Activated CD4-positive, alpha-beta T cell treated with anti-CD3 and anti-CD28 coated beads, Interleukin-2, amount 50 U/mL, for 16 hours (primary cell): ENCODE data around the gene ARMH3.

Experiments used
- DNase-seq: peaks from one replicate; pipeline ENCODE4 v3.0.0-alpha.2; 2020

The ARMH3 gene

GRCh38 chr10:101974091-101974971 lies 81.6 kb downstream of the ARMH3 start:
- DNase-seq: no peak

DNA sequence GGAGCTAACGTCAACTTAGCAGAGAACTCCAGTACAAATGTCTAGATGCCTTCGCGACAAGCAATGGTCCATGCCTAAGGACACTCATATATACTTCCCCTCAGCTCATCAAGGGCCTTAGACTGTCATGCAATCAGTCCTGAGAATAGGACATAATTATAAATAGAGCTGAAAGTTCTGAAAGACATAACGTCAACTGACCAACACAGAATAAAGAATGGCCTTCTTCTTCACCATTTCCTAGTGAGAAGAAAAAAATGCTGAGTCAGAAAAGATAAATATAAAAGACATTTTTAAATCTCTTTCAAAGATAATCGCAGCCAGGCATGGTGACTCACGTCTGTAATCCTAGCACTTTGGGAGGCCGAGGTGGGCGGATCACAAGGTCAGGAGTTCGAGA lies 83.2 kb downstream of the ARMH3 start:
- no peak for DNase-seq

- no peak for DNase-seq
These were observed 86.5 kb downstream of the ARMH3 start for GRCh38 chr10:101969412-101969922.

GRCh38 chr10:101968940-101969321 lies 87.0 kb downstream of the ARMH3 start:
- DNase-seq: no peak

DNA sequence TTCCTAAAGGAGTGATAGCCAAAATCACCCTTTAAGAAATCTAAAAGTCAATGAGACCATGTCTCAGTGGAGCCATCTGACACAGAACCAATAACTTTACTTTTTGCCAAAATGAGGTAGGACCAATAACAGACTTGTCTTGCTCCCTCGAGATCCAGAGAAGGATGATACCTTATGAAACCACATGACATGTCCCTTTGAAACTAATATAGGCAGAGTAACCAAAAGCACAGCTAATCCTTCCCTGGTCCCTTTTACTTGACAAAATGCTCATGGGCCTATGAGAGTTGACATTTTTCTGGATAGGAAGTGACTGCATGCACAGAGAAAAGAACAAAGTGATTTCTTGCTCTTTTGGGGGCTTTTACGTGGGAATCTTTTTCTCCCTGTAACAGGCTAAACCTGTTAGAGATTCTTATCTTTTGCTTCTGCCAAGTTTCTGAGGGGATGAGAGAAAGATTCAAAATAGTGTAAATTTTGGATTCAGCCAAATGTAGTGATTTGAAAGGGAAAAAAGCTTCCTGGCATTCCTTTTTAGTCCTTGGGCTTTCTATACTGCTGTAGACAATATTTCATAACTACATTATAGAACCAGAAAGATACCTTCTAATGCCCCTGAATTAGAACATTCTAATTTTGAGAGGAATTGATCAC lies 87.6 kb downstream of the ARMH3 start:
- DNase-seq: no peak

- DNase-seq: no peak
These were observed 88.3 kb downstream of the ARMH3 start for GRCh38 chr10:101967713-101968112.

GRCh38 chr10:101967119-101967518 lies 88.9 kb downstream of the ARMH3 start:
- no peak for DNase-seq

DNA sequence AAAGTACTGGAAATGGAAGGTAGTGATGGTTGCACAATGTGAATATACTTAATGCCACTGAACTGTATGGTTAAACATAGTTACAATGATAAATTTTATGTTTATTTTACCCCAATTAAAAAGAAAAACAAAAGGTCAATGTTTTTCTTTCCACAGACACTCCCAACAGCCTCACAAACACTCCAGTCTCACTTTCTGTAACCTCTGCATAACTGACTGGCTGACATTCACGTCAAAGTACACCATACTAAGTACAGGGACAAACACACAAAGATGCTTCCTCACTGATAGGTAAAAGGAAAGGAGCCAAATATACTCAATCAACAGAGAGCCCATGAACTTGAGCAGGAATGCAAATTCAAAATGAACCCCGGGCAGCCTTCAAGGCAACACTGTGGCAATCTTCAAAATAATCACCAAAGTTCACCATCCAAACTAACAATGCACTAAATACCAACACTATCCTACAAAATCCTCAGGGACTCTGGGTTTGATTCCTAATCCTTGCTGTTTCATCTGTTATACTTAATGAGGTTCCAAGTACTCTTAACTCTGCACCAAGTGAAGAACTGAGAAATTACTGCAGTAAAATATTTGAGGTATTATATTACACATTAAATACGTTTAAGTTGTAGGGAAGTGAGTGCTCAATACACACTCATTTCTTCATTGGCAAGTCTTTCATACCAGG lies 90.8 kb downstream of the ARMH3 start:
- DNase-seq: no peak

DNA sequence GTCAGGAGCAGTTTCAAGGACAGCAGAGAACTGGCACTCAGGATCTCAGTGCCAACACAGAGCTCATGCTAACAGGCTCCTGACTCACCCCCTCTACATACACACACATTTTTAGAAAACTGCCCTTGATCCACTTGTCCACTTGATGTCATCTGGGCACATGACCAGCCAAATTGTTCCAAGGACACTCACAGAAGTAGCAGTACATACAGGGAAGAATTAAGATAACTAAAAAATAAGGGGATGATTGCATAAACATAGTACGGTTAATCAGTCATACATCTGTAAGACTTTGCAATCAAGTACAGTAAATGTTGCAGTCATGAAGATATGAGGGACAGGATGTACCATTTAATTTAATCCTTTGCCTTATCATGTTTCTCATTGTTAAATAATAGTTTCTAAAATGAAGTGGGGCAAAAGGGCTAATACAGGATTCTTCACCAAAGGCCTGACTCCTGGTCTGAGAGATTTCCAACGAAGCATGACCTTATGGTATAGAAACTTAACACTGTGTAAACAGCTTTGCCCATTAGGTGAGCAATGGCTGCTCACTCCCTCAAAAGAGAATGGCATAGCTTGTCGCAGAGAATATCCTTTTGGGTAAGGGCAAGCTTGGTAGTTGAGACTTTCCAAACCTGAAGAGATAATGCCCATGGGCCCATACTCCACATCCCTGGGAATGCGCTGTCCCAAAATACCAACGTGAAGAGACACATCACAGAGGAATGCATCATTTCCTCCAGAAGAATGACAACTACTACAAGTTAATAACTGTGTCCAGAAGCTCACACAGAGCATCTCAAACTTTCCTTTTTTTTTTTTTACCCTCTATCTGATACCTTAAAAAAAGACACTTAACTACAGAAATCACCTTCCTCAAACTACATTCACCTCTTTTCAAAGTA lies 94.1 kb downstream of the ARMH3 start:
- no peak for DNase-seq

GRCh38 chr10:101960879-101961395 lies 95.0 kb downstream of the ARMH3 start:
- no peak for DNase-seq

DNA sequence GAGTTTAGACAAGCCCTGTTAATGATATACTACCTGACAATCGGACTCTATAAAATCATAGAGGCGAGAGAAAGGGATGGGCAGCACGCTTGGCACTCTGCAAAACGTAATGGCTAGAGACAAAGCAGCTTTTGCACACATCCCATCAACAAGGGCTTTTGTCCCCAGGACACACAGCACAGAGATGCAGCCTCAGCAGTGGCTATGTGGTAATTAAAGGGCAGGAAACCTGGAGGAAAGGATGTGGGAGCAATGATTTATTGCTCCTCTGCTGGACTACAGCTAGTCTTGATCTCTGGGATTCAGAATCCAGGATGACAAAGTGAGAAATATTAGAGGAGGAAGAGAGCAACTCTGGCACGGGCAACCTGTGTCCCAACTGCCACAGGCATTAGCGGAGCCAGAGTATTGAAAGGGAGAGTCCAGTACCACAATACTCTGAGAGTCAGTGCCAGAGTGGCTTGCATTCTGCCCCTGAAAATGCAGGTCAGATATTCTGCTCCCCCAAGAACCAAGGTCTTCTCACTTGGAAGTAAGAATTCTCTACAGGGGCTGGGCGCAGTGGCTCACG lies 96.5 kb downstream of the ARMH3 start:
- DNase-seq: no peak

- no peak for DNase-seq
These were observed 97.3 kb downstream of the ARMH3 start for GRCh38 chr10:101958691-101959090.

GRCh38 chr10:101956898-101957297 lies 99.1 kb downstream of the ARMH3 start:
- DNase-seq: no peak

- DNase-seq: no peak
These were observed 99.9 kb downstream of the ARMH3 start for GRCh38 chr10:101956117-101956516.

- DNase-seq: no peak
These were observed 103.8 kb downstream of the ARMH3 start for GRCh38 chr10:101952191-101952590.

DNA sequence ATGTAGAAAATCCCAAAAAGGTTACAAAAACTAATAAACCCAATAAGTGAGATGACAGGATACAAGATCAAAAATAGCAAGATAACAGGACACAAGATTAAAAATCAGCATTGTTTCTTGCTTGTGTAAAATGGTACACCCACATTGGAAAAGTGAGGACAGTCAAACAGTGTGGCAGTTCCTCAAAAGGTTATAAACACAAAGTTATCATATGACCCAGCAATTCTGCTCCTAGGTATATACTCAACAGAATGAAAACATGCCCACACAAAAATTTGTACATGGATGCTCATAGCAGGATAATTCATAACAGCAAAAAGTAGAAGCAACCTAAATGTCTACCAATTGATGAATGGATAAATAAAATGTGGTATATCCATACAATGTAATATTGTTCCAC lies 105.8 kb downstream of the ARMH3 start:
- no peak for DNase-seq

GRCh38 chr10:101941871-101942270 lies 114.1 kb downstream of the ARMH3 start:
- no peak for DNase-seq

GRCh38 chr10:101940916-101941315 lies 115.1 kb downstream of the ARMH3 start:
- DNase-seq: no peak

DNA sequence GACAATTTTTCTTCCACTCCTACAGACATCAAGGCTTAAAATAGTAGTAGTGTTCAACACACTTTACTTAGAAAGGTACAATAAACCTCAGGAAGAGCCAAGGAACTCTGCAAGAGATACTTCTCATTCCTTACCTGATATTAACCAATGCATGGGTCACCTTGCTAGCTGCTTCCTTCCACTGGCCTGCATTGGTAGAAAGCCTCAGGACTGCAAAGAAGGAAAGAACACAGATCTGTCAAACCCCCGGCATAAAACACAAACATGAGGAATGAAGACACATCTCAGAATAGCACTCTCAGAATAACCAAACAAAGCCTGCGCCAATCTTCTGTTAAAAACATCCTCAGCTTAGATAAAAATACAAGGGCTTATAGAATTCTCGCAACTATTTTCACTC lies 116.2 kb downstream of the ARMH3 start:
- no peak for DNase-seq

GRCh38 chr10:101939008-101939648 lies 116.8 kb downstream of the ARMH3 start:
- no peak for DNase-seq

GRCh38 chr10:101938305-101939007 lies 117.5 kb downstream of the ARMH3 start:
- no peak for DNase-seq
